Dedifferentiated amniotic fluid mesenchymal stem cell (primary cell): ENCODE measurements around the gene CAMK2N2.
"Not testable (repeated sequence)": the region's sequence is repeated elsewhere in the genome, so short reads cannot be mapped to it uniquely, and the experiment has no call there.

Source experiments
- DNase-seq: peaks from one replicate; pipeline ENCODE4 v3.0.0-alpha.2; 2016; ENCODE audit errors: extremely low spot score

Gene CAMK2N2

GRCh38 chr3:184275381-184275701, 14.0 kb upstream of the CAMK2N2 start:
- no peak for DNase-seq

DNA sequence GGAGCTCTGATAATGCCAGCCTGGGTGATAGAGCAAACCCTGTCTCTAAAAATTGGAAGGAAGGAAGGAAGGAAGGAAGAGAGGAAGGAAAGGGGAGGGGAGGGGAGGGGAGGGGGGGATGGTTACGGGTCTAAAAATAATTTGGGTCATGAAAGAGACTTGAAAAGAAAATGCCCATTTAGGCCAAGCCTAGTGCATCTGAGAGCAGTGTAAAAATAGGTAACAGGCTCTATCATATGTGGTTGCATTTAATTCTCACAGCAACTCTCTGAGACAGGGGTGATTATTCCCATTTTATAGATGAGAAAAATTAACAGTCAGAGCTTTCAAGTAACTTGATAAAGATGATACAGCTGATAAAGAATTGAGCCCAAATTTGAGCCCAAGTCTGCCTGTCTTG, 10.9 kb upstream of the CAMK2N2 start:
- DNase-seq, result no peak

DNA sequence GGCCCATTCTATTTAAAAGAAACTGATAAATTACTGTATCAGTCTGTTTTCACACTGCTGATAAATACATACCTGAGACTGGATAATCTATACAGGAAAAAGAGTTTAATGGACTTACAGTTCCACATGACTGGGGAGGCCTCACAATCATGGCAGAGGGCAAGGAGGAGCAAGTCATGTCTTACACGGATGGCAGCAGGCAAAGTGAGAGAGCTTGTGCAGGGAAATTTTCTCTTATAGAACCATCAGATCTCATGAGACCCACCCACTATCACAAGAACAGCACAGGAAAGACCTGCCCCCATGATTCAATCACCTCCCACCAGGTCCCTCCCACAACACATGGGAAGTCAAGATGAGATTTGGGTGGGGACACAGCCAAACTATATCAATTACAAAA, 5.9 kb upstream of the CAMK2N2 start:
- not testable (repeated sequence) for DNase-seq

DNA sequence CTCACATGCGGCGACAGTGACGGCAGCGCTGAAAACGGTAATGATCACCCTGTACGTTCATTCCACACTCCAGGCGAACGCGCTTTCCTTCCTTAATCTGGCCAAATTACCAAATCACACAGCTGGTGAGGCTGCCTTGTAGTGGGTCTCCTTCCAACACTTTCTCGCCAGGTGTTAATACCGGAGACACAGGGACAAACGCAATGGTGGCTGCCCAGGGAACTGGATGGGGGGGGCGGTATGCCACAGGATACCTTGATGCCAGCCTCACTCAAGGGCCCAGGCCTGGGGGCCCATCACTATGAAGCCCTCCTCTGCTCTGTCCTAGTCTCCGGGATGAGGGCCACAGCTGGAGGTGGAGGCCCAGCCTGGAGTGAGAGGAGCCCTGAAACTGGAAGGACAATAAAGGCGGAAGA, 1.4 kb upstream of the CAMK2N2 start:
- no peak for DNase-seq

GRCh38 chr3:184261854-184262763, 756 bp upstream of the CAMK2N2 start:
- DNase-seq, result no peak

- no peak for DNase-seq
Measured at GRCh38 chr3:184260724-184261269, 556 bp downstream of the CAMK2N2 start.

DNA sequence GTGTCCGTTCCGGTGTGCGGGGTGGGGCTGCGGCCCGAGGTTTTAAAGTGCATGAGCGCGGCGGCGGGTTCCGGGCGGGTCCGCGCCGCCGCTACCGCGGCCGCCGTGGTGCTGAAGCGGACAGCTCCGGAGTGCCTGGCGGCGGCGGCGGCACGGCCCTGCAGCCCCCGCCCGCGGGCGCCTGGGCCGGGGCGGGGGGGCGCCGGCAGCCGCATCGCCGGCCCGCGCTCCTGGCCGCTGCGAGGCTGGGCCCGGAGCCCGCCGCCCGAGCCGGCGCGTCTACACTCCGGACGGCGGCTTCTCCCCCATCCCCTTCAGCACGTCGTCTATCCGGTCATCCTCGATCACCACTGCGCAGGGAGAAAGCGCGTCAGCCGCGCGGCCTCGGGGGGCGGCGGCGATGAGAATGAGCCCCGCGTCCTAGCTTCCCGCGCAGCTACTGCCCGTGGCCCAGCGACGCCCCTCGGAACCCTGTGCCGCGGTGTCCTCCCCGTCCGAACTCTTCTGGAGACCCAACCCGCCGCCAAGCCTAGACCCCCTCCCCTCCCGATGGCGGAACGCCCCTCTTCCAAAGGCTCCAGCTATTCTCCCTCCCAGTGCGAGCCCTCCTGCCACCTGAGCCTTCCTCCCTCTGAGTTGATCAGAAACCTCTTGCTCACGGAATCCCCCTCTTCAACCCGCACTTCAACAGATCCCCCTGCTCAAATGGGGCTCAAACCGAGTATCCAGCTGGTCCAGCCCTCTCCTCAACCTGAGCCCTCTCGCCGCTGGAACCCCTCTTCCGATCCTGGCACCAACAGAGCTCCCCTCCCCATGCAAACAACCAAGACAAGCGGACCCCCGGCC, 1.3 kb downstream of the CAMK2N2 start:
- no peak for DNase-seq

GRCh38 chr3:184259396-184259877, 1.9 kb downstream of the CAMK2N2 start:
- DNase-seq, result no peak

DNA sequence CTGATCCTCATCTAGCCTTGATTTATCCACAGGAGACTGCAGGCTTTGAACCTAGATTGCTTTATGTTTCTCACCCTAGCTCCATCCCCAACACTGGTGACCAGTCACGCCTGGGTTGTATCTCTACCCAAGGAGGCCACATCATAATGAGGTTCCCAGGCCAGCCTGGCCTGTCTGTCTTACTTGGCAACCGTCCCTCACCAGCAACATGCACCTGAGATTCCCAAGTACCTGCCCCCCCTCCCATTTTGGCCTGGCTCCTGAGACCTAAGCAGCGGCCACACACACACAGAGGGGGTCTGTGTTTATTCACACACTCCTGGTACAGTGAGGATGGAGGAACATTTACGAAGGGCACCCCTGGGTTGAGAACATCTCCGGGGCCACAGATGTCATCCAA, 2.4 kb downstream of the CAMK2N2 start:
- DNase-seq, result no peak

GRCh38 chr3:184257083-184257915, 4.1 kb downstream of the CAMK2N2 start:
- DNase-seq, result no peak

- DNase-seq, result no peak
Measured at GRCh38 chr3:184255291-184256039, 5.9 kb downstream of the CAMK2N2 start.

GRCh38 chr3:184250167-184250828, 11.1 kb downstream of the CAMK2N2 start:
- DNase-seq, result peak; percentile 92

GRCh38 chr3:184249412-184250166, 11.8 kb downstream of the CAMK2N2 start, which contains the start of gene EEF1AKMT4:
Gene EEF1AKMT4 (plus strand): TSS chr3:184249672. CDS start chr3:184249695, 23 bp downstream.
- peak; percentile 96 for DNase-seq

DNA sequence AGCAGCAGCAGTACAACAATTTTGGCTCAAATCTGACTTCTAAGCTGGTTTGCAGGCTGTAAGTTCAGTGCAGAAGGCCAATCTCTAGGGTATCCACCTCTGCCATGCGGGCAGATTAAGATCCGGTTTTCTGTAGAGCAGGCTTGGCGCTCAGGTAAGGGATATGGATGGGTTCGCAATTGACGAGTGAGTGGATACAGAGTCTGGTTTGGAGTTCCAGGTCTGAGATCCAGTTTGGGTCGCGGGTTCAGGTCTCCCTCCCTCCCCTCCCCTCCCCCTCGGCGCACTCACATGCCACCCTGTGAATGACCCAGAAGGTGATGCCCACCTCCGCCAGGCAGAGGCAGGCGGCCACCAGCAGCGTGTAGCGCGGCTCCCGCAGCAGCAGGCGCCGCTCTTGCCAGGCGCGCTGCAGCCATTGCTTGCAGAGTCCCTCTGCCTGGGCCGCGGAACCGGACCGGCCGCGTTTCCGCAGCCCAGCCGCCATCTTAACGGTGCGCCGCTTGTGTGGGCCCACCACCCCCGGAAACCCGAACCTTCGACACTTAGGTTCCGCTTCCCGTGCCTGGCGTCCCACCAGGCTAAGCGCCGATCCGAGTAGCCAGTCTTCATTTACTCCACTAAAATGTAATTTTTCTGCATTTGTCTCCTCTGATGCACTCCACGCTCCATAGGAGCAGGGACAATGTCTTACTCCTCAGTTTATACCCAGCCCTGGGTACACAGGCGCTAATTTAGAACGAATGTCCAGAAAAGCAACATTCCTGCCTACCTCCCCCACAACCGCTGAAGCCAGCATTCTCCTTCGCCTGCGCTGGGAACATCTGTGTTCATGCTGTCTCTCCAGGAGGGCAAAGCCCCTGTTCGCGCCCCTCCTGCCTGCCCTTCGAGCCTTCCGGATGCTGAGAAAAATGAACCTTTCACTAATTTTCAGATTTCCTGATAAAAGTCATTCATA, 12.6 kb downstream of the CAMK2N2 start, which contains the start of gene ALG3:
Gene ALG3, minus strand, starts transcription at position 509 of the 958 bp plus-strand sequence. Its CDS starts 22 bp downstream, at position 487.
- DNase-seq, result peak; percentile 81

DNA sequence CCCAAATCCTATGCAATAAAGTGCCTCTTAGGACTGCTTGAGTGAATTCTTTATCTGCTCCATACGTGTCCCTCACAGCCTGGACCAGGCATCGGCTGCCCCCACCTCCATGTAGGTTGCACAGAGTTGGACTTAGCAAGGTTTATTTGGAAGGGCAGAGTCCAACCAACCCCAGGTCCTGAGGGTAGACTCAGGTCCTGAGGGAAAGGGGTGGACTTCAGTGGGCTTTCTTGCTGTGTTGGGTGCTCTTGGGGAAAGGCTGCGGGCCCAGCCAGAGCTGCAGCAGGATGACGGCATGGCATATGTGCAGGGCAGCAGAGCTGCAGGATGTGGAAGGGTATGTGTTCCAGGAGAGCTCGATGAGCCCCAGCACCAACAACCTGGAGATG, 19.1 kb downstream of the CAMK2N2 start:
- no peak for DNase-seq

DNA sequence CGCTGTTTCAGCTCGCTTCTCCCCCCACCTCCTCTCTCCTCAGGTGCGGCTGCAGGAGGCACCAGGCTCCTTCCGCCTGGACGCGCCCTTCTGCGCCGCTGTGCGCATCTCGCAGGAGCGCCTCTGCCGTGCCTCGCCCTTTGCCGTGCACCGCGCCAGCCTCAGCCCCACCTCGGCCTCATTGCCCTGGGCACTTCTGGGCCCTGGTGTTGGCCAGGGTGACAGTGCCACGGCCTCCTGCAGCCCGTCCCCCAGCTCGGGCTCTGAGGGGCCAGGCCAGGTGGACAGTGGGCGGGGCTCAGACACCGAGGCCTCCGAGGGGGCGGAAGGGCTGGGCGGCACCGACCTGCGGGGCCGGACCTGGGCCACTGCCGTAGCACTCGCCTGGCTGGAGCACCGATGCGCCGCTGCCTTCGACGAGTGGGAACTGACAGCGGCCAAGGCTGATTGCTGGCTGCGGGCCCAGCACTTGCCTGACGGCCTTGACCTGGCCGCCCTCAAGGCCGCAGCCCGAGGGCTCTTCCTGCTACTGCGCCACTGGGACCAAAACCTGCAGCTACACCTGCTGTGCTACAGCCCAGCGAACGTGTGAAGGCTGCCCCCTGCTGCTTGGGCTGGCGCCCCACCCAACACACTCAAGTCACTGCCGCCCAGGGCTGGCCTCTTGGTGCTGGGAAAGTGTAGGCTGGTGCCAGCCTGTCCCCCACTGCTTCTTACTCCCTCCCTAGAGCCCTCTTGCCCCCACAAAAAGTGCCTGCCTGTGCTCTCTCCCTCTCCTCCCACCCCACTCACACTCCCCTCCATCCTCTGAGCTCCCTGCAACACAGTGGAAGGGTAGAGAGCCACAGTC, 19.7 kb downstream of the CAMK2N2 start:
- DNase-seq, result no peak

- no peak for DNase-seq
Measured at GRCh38 chr3:184241141-184241446, 20.3 kb downstream of the CAMK2N2 start.
